ENCODE measurements around the gene KLF12. TPM values are rescaled to one million over a fixed set of nuclear protein-coding genes. Genes with fewer than 3 reads are reported as not detected.

The KLF12 gene
- total RNA-seq, 1 donor from 2014 or later, result 4.3 TPM

DNA sequence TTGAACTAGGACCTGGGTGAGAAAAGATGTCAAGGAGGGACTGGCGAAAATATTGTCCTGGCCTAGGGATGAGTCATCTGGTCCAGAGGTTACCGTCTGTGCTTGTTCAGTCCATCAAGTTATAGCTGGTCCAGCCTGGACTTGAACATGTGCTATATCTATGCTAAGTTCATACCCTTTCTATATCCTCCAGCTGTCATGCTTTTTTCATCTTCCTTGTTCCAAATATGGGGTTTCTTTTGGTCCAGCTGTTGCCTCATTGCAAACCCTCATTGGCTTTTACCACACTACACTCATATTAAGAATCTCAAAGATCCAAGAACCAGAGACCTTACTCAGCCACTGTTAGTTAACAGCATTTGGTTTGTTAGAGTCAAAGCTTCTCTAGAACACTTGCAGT is 19.1 kb upstream of the KLF12 start:
- no peak overlapping the region for H3K4me3 ChIP-seq (ENCODE audit: low read depth, low read length)
- no peak for DNase-seq (ENCODE audit: low read depth)
- TF ChIP-seq, protein P1, sequence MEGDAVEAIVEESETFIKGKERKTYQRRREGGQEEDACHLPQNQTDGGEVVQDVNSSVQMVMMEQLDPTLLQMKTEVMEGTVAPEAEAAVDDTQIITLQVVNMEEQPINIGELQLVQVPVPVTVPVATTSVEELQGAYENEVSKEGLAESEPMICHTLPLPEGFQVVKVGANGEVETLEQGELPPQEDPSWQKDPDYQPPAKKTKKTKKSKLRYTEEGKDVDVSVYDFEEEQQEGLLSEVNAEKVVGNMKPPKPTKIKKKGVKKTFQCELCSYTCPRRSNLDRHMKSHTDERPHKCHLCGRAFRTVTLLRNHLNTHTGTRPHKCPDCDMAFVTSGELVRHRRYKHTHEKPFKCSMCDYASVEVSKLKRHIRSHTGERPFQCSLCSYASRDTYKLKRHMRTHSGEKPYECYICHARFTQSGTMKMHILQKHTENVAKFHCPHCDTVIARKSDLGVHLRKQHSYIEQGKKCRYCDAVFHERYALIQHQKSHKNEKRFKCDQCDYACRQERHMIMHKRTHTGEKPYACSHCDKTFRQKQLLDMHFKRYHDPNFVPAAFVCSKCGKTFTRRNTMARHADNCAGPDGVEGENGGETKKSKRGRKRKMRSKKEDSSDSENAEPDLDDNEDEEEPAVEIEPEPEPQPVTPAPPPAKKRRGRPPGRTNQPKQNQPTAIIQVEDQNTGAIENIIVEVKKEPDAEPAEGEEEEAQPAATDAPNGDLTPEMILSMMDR (conservative IDR thresholded peaks at IDR 0.05; ENCODE audit: low read depth, low read length), result no peak

- H3K4me3 ChIP-seq (ENCODE audit: low read depth, low read length), result no peak overlapping the region
- TF ChIP-seq, protein P1 (conservative IDR thresholded peaks at IDR 0.05; ENCODE audit: low read depth, low read length), result no peak
- no peak for DNase-seq (ENCODE audit: low read depth)
These were observed 17.7 kb upstream of the KLF12 start for GRCh38 chr13:74151859-74152258.

DNA sequence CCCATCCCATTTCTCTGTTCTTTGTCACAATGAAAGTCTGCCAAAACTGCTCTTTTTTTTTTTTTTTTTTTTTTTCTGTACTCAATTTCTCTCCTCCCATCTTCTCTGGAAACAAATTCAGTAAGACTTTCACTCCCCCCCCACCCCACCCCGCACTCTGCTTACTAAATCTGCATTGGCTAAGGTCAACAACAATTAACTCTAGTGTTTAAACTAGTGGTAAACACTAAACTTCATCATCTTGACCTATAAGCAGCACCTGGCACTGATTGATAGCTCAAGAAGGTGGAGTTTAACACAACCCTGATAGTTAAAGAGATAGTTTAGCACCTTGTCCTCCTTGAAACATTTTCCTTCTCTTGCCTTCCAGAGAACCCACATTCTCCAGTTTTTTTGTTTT is 14.1 kb upstream of the KLF12 start:
- no peak for DNase-seq (ENCODE audit: low read depth)
- TF ChIP-seq, protein P1 (conservative IDR thresholded peaks at IDR 0.05; ENCODE audit: low read depth, low read length), result no peak

GRCh38 chr13:74145249-74145975 is 11.2 kb upstream of the KLF12 start:
- DNase-seq (ENCODE audit: low read depth), result no peak
- no peak overlapping the region for H3K4me3 ChIP-seq (ENCODE audit: low read depth, low read length)
- TF ChIP-seq, protein P1 (conservative IDR thresholded peaks at IDR 0.05; ENCODE audit: low read depth, low read length), result no peak

More for the DNA sequence above, 14.1 kb upstream of the KLF12 start:
- no peak overlapping the region for H3K4me3 ChIP-seq (ENCODE audit: low read depth, low read length)

GRCh38 chr13:74144269-74144668 is 10.1 kb upstream of the KLF12 start:
- no peak for DNase-seq (ENCODE audit: low read depth)
- no peak overlapping the region for H3K4me3 ChIP-seq (ENCODE audit: low read depth, low read length)
- TF ChIP-seq, protein P1 (conservative IDR thresholded peaks at IDR 0.05; ENCODE audit: low read depth, low read length), result no peak

DNA sequence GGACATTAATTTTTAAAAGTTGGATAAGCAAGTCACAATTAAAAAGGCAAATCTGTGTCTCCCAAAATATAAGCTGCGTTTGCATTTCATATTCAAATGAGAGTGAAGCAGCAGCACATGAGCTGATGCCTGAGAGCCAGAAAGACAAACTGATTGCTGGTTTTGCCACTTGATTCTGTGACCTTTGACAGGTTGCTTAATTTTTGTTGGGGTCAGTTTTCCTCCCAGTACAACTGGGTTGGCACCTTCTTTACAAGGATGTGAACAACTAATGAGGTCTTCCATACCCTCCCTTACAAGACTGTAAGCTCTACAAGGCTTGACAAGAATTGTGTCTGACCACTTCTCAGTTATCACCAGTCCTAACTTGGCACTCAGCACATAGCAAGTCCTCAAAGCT is 8.1 kb upstream of the KLF12 start:
- TF ChIP-seq, protein P1 (conservative IDR thresholded peaks at IDR 0.05; ENCODE audit: low read depth, low read length), result no peak
- DNase-seq (ENCODE audit: low read depth), result no peak
- no peak overlapping the region for H3K4me3 ChIP-seq (ENCODE audit: low read depth, low read length)

DNA sequence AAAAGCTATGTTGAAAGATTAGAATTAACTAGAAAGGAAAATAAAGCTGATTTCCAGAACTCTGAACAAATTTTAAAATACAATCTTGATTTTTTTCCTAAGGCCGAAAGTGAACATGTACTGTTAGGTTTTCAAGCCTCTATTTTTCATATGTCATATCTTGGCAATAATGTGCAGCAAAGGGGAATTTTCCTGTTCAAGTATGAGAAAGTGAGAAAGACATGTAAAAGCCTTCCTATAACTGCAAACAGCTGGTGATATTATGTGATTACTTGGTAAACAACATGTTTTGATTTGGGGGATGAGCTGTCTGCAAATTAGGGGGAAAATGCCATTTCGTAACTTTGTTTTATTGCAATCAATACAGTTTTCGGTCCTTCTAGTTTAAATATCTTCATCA is 4.0 kb upstream of the KLF12 start:
- TF ChIP-seq, protein P1 (conservative IDR thresholded peaks at IDR 0.05; ENCODE audit: low read depth, low read length), result no peak
- H3K4me3 ChIP-seq (ENCODE audit: low read depth, low read length), result no peak overlapping the region
- DNase-seq (ENCODE audit: low read depth), result no peak
